ENCODE data around the gene KCND3.

KCND3 gene

DNA sequence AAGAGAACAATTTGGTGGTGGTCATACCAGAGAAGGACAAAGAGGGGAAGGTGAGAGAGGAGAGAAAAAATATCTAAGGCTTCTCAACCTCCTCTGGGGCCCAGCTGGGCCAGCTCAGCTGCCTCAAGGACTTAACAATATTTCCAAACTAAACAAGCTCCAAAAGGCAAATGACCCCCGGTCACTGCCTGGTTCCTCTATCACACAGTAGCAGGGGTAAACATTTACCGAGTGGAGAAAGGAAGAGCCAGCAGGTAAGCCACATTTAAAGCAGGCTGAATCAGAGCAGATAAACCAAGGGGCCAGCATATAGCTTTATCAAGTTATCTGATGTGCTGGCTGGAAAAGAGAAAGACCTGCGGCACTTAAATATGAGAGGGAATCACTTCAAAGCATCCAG lies 102.1 kb downstream of the KCND3 start:
- no peak for DNase-seq (ENCODE audit: low read depth)
- TF ChIP-seq, protein P1, sequence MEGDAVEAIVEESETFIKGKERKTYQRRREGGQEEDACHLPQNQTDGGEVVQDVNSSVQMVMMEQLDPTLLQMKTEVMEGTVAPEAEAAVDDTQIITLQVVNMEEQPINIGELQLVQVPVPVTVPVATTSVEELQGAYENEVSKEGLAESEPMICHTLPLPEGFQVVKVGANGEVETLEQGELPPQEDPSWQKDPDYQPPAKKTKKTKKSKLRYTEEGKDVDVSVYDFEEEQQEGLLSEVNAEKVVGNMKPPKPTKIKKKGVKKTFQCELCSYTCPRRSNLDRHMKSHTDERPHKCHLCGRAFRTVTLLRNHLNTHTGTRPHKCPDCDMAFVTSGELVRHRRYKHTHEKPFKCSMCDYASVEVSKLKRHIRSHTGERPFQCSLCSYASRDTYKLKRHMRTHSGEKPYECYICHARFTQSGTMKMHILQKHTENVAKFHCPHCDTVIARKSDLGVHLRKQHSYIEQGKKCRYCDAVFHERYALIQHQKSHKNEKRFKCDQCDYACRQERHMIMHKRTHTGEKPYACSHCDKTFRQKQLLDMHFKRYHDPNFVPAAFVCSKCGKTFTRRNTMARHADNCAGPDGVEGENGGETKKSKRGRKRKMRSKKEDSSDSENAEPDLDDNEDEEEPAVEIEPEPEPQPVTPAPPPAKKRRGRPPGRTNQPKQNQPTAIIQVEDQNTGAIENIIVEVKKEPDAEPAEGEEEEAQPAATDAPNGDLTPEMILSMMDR (conservative IDR thresholded peaks at IDR 0.05; ENCODE audit: low read length) = no peak
- no peak overlapping the region for H3K4me3 ChIP-seq (ENCODE audit: low read length)

DNA sequence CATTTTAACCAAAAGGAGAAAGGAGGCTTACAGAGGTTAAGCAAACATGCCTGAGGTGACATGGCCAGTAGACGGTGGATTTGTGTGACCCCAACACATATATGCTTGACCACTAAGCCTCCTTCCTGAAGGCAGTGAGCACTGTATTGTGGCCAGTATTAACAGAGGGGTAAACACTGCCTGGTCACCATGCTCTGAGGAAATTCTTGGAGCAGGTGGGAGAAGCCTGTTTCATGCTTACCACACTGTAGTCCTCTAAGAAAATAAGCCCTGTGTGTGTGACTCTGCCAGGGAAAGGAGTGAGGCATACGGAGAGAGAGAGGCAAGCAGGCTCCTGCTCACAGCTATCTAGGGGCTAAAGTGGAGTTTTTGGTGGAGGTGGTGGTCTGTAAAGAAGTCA lies 102.7 kb downstream of the KCND3 start:
- H3K4me3 ChIP-seq (ENCODE audit: low read length) = no peak overlapping the region
- TF ChIP-seq, protein P1 (conservative IDR thresholded peaks at IDR 0.05; ENCODE audit: low read length) = no peak
- DNase-seq (ENCODE audit: low read depth) = no peak

DNA sequence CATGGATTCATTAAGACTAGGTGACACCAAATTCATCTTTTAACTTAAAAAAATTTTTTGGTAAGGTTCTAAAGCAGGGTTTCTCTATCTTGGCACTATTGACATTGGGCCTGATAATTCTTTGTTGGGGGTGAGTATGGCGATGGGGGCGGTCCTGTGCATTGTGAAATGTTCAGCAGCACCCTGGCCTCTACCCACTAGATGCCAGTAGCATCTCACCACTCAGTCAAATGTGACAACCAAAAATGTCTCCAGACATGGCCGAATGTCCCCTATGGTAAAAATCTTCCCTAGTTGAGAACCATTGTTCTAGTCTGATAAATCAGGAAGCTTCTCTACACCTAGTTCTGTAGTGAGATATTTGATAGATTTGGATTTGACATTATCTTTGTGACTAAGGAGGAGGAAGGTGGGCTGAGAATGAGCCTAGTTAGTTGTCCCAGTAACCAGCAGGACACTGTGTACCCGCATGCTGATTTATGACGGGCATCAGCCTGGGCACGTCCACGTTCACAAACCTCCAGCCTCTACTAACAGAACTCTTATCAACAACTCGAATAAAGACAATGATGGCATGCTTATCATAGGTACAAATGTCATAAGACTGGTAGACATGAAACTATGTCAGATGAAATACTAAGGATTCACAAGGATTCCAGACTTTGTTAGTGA lies 104.6 kb downstream of the KCND3 start:
- DNase-seq (ENCODE audit: low read depth) = no peak
- no peak overlapping the region for H3K4me3 ChIP-seq (ENCODE audit: low read length)
- TF ChIP-seq, protein P1 (conservative IDR thresholded peaks at IDR 0.05; ENCODE audit: low read length) = no peak

DNA sequence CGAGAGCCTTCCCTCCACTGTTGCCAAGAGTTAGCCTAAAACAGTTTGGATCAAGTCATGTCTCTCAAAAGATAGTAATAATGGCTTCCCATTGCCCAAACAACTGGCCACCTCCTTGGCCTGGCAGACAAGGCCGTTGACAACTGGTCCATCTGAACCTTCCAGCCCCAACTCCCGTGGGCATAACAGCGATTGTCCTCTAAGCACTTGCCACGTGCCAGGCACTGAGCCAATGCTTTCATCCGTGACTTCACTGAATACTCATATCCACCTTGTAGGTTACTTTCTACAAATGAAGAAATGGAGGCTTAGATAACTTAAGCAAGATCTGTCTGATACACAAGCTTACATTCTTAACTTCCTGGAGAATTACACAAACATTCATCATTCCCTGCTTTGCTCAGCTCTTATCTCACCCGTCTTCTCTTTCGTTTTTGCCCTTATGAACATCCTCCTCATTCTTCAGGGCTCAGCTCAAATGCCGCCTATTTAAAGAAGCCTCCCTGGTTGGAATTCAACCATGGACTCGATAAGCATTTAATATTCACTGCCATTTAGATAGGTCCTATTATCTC lies 106.4 kb downstream of the KCND3 start:
- no peak overlapping the region for H3K4me3 ChIP-seq (ENCODE audit: low read length)
- TF ChIP-seq, protein P1 (conservative IDR thresholded peaks at IDR 0.05; ENCODE audit: low read length) = no peak
- DNase-seq (ENCODE audit: low read depth) = no peak

DNA sequence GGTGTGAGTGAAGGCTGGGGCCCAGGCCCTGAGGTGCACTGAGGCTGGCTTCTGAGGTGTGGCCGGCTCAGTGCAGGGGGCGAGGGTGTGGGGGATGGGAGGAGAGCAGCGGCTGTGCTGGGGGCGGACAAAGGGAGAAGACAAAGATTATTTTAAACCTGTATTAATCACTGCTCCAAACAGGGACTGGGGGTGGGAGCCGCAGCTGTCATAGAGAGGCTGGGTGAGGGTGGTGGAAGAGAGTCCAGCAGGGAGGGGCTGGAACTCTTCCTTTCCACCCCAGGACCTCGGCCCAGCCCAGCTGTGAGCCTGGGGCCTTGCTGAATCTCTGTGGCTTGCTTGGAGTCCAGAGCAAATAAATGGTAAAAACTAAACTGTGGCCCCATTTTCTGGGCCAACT lies 106.9 kb downstream of the KCND3 start:
- no peak overlapping the region for H3K4me3 ChIP-seq (ENCODE audit: low read length)
- TF ChIP-seq, protein P1 (conservative IDR thresholded peaks at IDR 0.05; ENCODE audit: low read length) = no peak
- no peak for DNase-seq (ENCODE audit: low read depth)

DNA sequence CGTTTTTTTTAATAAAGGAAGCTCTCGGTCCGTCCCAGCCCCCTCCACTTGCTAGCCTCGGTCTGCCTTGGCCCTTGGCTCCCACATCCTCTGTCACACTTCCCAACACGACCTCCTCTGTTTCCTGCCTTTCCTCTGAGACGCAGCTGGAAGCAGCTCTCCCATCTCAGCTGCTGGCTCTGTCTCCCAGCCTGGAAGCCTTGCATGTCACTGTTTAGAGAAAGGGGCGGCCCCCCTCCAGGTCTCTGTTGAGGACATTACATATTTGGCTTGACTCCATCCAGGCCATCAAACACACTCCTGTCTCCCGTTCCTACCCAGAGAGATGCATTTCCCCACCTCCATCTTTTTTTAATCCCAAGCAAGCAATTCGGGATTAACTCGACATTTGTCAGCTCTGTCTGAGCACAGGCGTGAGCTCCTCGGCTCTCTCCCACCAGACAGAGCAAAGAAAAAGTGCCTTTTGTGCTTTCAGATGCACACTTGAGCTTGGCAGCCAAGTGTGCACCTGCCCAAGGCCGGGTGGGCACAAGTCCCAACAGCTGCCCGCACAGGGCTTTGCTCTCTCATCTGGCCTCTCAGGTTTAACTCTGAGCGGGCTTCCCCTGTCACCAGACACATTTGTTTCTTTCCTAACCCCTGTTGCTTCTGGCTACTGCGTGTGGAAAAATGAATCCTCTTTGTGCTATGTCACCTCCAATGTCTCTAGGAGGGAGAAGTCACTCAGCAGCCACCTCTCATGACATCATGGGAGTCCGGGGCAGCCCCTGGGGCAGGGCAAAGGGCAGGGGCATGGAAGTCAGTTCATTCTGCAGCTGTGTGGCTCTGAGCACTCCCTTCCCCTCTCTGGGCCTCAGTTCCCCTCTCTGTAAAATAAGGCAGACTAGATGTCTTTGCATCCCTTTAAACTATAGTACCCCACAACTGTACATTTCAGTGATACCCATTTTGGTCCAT lies 108.3 kb downstream of the KCND3 start:
- no peak overlapping the region for H3K4me3 ChIP-seq (ENCODE audit: low read length)
- TF ChIP-seq, protein P1 (conservative IDR thresholded peaks at IDR 0.05; ENCODE audit: low read length) = no peak
- DNase-seq (ENCODE audit: low read depth) = no peak

All from AG10803 (cell line).